Esophagus muscularis mucosa (tissue), 4 donors: Measurements from ENCODE around the gene BIRC6.

Experiments
- CTCF ChIP-seq, 3 experiments: fragments of 200-600 bp in 2 of 3; fragments of 450-650 bp in 1 of 3; sonication (generic) in 2 of 3; IDR thresholded peaks; one replicate each; pipeline ENCODE4 v1.5.1; 2017 to 2019; ENCODE audit warnings: antibody characterized with exemption in 3 of 3, mild to moderate bottlenecking in 2 of 3, moderate library complexity in 1 of 3
- EP300 ChIP-seq: sonication (generic); formaldehyde crosslinking; IDR thresholded peaks from one replicate; pipeline ENCODE4 v1.6.1; 2017; ENCODE audit warnings: antibody characterized with exemption
- POLR2A ChIP-seq: fragments of 450-650 bp; IDR thresholded peaks from one replicate; pipeline ENCODE4 v1.6.1; 2017; ENCODE audit warnings: antibody characterized with exemption, moderate library complexity, mild to moderate bottlenecking, low read depth

DNA sequence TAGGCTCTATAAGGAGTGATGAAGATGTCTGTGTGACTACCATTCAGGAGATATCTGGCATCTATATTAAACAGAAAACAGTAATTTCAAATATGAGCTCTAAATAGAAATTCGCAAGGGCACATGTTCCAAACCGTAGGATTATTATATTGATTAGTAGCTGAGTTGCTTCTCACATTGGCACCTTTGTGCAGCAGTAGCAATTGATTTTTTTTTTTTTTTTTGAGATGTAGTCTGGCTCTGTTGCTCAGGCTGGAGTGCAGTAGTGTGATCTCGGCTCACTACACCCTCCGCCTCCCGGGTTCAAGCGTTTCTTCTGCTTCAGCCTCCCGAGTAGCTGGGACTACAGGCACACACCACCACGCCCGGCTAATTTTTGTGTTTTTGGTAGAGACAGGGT, 12.4 kb downstream of the BIRC6 start:
- TF ChIP-seq CTCF (IDR thresholded peaks at IDR 0.05) = no peak
- TF ChIP-seq POLR2A = no peak
- TF ChIP-seq EP300 = no peak
